ENCODE data around the gene SELENOW. TPM values are rescaled to one million over a fixed set of nuclear protein-coding genes. Genes with fewer than 3 reads are reported as not detected.

Gene SELENOW
- total RNA-seq, 3 donors from 2014 or later (not counting 1 experiment from before 2014, with no cell fraction given), result 90.5 to 104 (median 97.2) TPM

DNA sequence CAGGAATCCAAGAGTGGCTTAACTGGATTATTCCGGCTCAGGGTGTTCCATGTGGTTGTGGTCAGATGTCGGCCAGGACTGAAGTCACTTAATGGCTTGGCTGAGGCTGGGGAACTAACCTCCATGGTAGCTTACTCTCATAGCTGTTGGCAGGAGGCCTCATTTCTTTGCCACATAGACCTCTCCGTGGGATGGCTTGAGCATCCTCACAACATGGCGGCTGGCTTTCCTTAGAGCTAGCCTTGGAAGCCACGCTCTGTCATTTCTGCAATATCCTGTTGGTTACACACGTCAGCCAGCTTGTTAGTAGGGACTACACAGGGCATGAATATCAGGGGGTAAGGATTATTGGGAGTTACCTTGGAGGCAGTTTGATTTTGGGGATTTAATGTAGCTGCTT lies 48.3 kb downstream of the SELENOW start:
- Histone ChIP-seq H3K4me3 (ENCODE audit: low read length) (no peak overlapping the region), H3K36me3 (ENCODE audit: control insufficient read depth, insufficient read depth, low read length) (no peaks in the 10 kb centered on the region), H3K27me3 (ENCODE audit: control insufficient read depth, insufficient read depth, low read length) (peaks cover 2% of the 10 kb centered on the region), H3K4me1 (ENCODE audit: control insufficient read depth, insufficient read depth, low read length) (no peaks in the 10 kb centered on the region), H3K9me3 (ENCODE audit: control insufficient read depth, insufficient read depth, low read length) (no peaks in the 10 kb centered on the region), H3K27ac (ENCODE audit: low read length) (no peak overlapping the region)
- TF ChIP-seq, protein P1, sequence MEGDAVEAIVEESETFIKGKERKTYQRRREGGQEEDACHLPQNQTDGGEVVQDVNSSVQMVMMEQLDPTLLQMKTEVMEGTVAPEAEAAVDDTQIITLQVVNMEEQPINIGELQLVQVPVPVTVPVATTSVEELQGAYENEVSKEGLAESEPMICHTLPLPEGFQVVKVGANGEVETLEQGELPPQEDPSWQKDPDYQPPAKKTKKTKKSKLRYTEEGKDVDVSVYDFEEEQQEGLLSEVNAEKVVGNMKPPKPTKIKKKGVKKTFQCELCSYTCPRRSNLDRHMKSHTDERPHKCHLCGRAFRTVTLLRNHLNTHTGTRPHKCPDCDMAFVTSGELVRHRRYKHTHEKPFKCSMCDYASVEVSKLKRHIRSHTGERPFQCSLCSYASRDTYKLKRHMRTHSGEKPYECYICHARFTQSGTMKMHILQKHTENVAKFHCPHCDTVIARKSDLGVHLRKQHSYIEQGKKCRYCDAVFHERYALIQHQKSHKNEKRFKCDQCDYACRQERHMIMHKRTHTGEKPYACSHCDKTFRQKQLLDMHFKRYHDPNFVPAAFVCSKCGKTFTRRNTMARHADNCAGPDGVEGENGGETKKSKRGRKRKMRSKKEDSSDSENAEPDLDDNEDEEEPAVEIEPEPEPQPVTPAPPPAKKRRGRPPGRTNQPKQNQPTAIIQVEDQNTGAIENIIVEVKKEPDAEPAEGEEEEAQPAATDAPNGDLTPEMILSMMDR (IDR thresholded peaks at IDR 0.05), result no peak
- H3K36me3 Mint-ChIP-seq, result no peaks in the 10 kb centered on the region
- intact Hi-C loops (cut with micrococcal nuclease), result no loop called here
- H3K27me3 Mint-ChIP-seq (ENCODE audit: low read depth in 2 of 2), result peaks cover 7 to 13% of the 10 kb centered on the region in 2 donors
- no peak overlapping the region for H3K27ac Mint-ChIP-seq
- no peaks in the 10 kb centered on the region for H3K4me1 Mint-ChIP-seq
- H3K9me3 Mint-ChIP-seq, result no peaks in the 10 kb centered on the region
- WGBS (ENCODE audit: insufficient coverage), result 89% methylated on average over 6 of the region's 6 CpGs
- DNase-seq (no peak), ATAC-seq (no peak)
- H3K4me3 Mint-ChIP-seq, result no peak overlapping the region

DNA sequence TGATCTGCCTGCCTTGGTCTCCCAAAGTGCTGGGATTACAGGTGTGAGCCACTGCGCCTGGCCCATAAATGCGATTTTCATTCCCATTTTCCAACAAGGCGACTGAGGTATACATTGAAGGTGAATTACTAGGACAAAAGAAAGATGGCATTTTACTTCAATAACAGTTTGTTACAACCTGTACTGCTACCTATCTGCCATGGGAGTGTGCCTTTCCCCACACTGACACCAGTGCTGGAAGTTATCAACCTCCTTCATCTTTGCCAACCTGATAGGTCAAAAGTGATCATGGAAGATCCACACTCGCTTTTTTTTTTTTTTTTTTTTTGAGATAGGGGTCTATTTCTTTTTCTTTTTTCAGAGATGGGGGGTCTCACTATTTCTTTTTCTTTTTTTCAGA lies 54.2 kb downstream of the SELENOW start:
- Mint-ChIP-seq H3K4me3 (no peak overlapping the region), H3K27me3 (ENCODE audit: low read depth in 2 of 2) (peaks cover 0 to 2% of the 10 kb centered on the region in 2 donors), H3K4me1 (no peaks in the 10 kb centered on the region), H3K9me3 (no peaks in the 10 kb centered on the region), H3K36me3 (no peaks in the 10 kb centered on the region), H3K27ac (no peak overlapping the region)
- DNase-seq (no peak), ATAC-seq (no peak)
- intact Hi-C loops (cut with micrococcal nuclease), result no loop called here
- peaks cover 2% of the 10 kb centered on the region for H3K27me3 ChIP-seq (ENCODE audit: control insufficient read depth, insufficient read depth, low read length)
- H3K4me3 ChIP-seq (ENCODE audit: low read length), result no peak overlapping the region
- H3K27ac ChIP-seq (ENCODE audit: low read length), result no peak overlapping the region
- no peaks in the 10 kb centered on the region for H3K36me3 ChIP-seq (ENCODE audit: control insufficient read depth, insufficient read depth, low read length)
- 92% methylated on average over 3 of the region's 4 CpGs for WGBS (ENCODE audit: insufficient coverage)
- no peaks in the 10 kb centered on the region for H3K9me3 ChIP-seq (ENCODE audit: control insufficient read depth, insufficient read depth, low read length)
- H3K4me1 ChIP-seq (ENCODE audit: control insufficient read depth, insufficient read depth, low read length), result no peaks in the 10 kb centered on the region
- TF ChIP-seq, protein P1 (IDR thresholded peaks at IDR 0.05), result no peak

Other genes starting within 250 kb of the SELENOW start
- gene ZNF541, start 205.6 kb upstream of the SELENOW start, total RNA-seq, result 1 to 10 TPM; 1.5 to 2.0 (median 1.5) TPM
- gene BICRA, start 169.6 kb upstream of the SELENOW start, total RNA-seq, result 10 to 100 TPM; 31.9 to 37.4 (median 34.1) TPM
- under 1 TPM; 0.09 to 0.40 (median 0.12) TPM for gene EHD2, start 65.3 kb upstream of the SELENOW start, total RNA-seq
- gene NOP53, start 33.2 kb upstream of the SELENOW start, total RNA-seq, result 100 to 1,000 TPM; 416 to 445 (median 428) TPM
- gene TPRX1, start 25.8 kb downstream of the SELENOW start, total RNA-seq, result not detected
- not detected for gene CRX, start 43.2 kb downstream of the SELENOW start, total RNA-seq
- not detected for gene TPRX2, start 80.5 kb downstream of the SELENOW start, total RNA-seq
- not detected for gene SULT2A1, start 107.6 kb downstream of the SELENOW start, total RNA-seq
- not detected for gene BSPH1, start 213.5 kb downstream of the SELENOW start, total RNA-seq
- gene ELSPBP1, start 215.9 kb downstream of the SELENOW start, total RNA-seq, result not detected